KG1 (cell line): ENCODE measurements around the gene ADAMTSL3.
"Not testable (repeated sequence)": the region's sequence is repeated elsewhere in the genome, so short reads cannot be mapped to it uniquely, and the experiment has no call there.

Experiments used
- DNase-seq: peaks from one replicate; lab custom pipeline; 2025; lab: John Stamatoyannopoulos, UW

The ADAMTSL3 gene

GRCh38 chr15:83702314-83702713, 48.4 kb downstream of the ADAMTSL3 start:
- DNase-seq: not testable (repeated sequence)

- DNase-seq: no peak
Observed at GRCh38 chr15:83708328-83708727, 54.4 kb downstream of the ADAMTSL3 start.

GRCh38 chr15:83709241-83709640, 55.3 kb downstream of the ADAMTSL3 start:
- no peak for DNase-seq

- no peak for DNase-seq
Observed at GRCh38 chr15:83709811-83710210, 55.9 kb downstream of the ADAMTSL3 start.

GRCh38 chr15:83710452-83710851, 56.5 kb downstream of the ADAMTSL3 start:
- no peak for DNase-seq

- DNase-seq: no peak
Observed at GRCh38 chr15:83711236-83711635, 57.3 kb downstream of the ADAMTSL3 start.

- no peak for DNase-seq
Observed at GRCh38 chr15:83713242-83713641, 59.3 kb downstream of the ADAMTSL3 start.

- no peak for DNase-seq
Observed at GRCh38 chr15:83714939-83715628, 61.2 kb downstream of the ADAMTSL3 start.

- DNase-seq: no peak
Observed at GRCh38 chr15:83716605-83717004, 62.7 kb downstream of the ADAMTSL3 start.

- no peak for DNase-seq
Observed at GRCh38 chr15:83717010-83717409, 63.1 kb downstream of the ADAMTSL3 start.

- DNase-seq: no peak
Observed at GRCh38 chr15:83720468-83720867, 66.5 kb downstream of the ADAMTSL3 start.

- no peak for DNase-seq
Observed at GRCh38 chr15:83721031-83721430, 67.1 kb downstream of the ADAMTSL3 start.

- no peak for DNase-seq
Observed at GRCh38 chr15:83721981-83722380, 68.1 kb downstream of the ADAMTSL3 start.

GRCh38 chr15:83723216-83723615, 69.3 kb downstream of the ADAMTSL3 start:
- DNase-seq: no peak

- no peak for DNase-seq
Observed at GRCh38 chr15:83732196-83732595, 78.3 kb downstream of the ADAMTSL3 start.

- DNase-seq: no peak
Observed at GRCh38 chr15:83732770-83733169, 78.8 kb downstream of the ADAMTSL3 start.

GRCh38 chr15:83733206-83733605, 79.3 kb downstream of the ADAMTSL3 start:
- no peak for DNase-seq

- DNase-seq: no peak
Observed at GRCh38 chr15:83733691-83734090, 79.8 kb downstream of the ADAMTSL3 start.

- no peak for DNase-seq
Observed at GRCh38 chr15:83734487-83734886, 80.6 kb downstream of the ADAMTSL3 start.

GRCh38 chr15:83739629-83740028, 85.7 kb downstream of the ADAMTSL3 start:
- no peak for DNase-seq

- DNase-seq: no peak
Observed at GRCh38 chr15:83745771-83746170, 91.8 kb downstream of the ADAMTSL3 start.

GRCh38 chr15:83746231-83746630, 92.3 kb downstream of the ADAMTSL3 start:
- no peak for DNase-seq

GRCh38 chr15:83747050-83747717, 93.3 kb downstream of the ADAMTSL3 start:
- no peak for DNase-seq

- DNase-seq: no peak
Observed at GRCh38 chr15:83747718-83748110, 93.8 kb downstream of the ADAMTSL3 start.
